Upper lobe of left lung (tissue), 4 donors: ENCODE data around the gene CEP43.

ENCODE experiments used
- CTCF ChIP-seq, 6 experiments: fragments of 450-650 bp in 4 of 6; fragments of 200-600 bp in 2 of 6; sonication (generic) in 2 of 6; IDR thresholded peaks; one replicate each; pipeline ENCODE4 v1.5.1; 2016 to 2019; ENCODE audit warnings: antibody characterized with exemption in 6 of 6
- EP300 ChIP-seq, 4 donors: sonication (generic); formaldehyde crosslinking; IDR thresholded peaks; one replicate each; pipeline ENCODE4 v1.5.1; 2017; ENCODE audit warnings: antibody characterized with exemption in 4 of 4, control low read depth in 2 of 4
- POLR2A ChIP-seq, 4 donors: fragments of 450-650 bp; IDR thresholded peaks; one replicate each; pipeline ENCODE4 v1.5.1; 2016 to 2017; ENCODE audit warnings: antibody characterized with exemption in 4 of 4, mild to moderate bottlenecking in 2 of 4
- POLR2AphosphoS5 ChIP-seq, 2 donors: sonication (generic); formaldehyde crosslinking; IDR thresholded peaks; one replicate each; pipeline ENCODE4 v1.5.1; 2017; ENCODE audit warnings: antibody characterized with exemption in 2 of 2

- TF ChIP-seq CTCF (IDR thresholded peaks at IDR 0.05), result no peak
- no peak for TF ChIP-seq POLR2A (IDR thresholded peaks at IDR 0.05)
- no peak for TF ChIP-seq POLR2AphosphoS5 (IDR thresholded peaks at IDR 0.05)
- TF ChIP-seq EP300 (IDR thresholded peaks at IDR 0.05), result no peak
Observed at GRCh38 chr6:166957805-166958076, 41.5 kb upstream of the CEP43 start.
